OCI-LY3 (cell line): ENCODE data around the gene TUBGCP5.

ENCODE experiments used
- H2AFZ ChIP-seq: fragments of 200-600, 300-600 bp; shearing (Covaris generic); 2 replicates; pipeline ENCODE4 v1.6.0; 2014; ENCODE audit warnings: antibody characterized with exemption, low read depth, low read length
- H3K27ac ChIP-seq: fragments of 200-600, 300-600 bp; sonication (generic); 2 replicates; pipeline ENCODE4 v1.5.1; 2014; ENCODE audit warnings: mild to moderate bottlenecking, low read length, moderate library complexity, mixed read lengths
- H3K27me3 ChIP-seq: fragments of 200-600, 300-600 bp; sonication (generic); 2 replicates; pipeline ENCODE4 v1.6.1; 2014; ENCODE audit warnings: low read depth, low read length, mixed read lengths
- H3K36me3 ChIP-seq: fragments of 200-600, 300-600 bp; sonication (generic); replicated peaks from 2 replicates; pipeline ENCODE3; 2014; ENCODE audit warnings: low read depth, low read length, mixed read lengths
- H3K4me1 ChIP-seq: fragments of 300-600, 200-600 bp; sonication (generic); 2 replicates; pipeline ENCODE4 v1.6.1; 2014; ENCODE audit warnings: low read length, mixed read lengths
- H3K4me2 ChIP-seq: fragments of 200-600, 300-600 bp; sonication (generic); 2 replicates; pipeline ENCODE4 v1.6.1; 2014; ENCODE audit warnings: low read length, mixed read lengths
- H3K4me3 ChIP-seq: fragments of 300-600, 200-600 bp; sonication (generic); 2 replicates; pipeline ENCODE4 v1.5.1; 2014; ENCODE audit warnings: antibody characterized with exemption, mild to moderate bottlenecking, low read length, moderate library complexity
- H3K79me2 ChIP-seq: fragments of 300-600, 200-600 bp; shearing (Covaris generic); 2 replicates; pipeline ENCODE4 v1.6.1; 2014; ENCODE audit warnings: mild to moderate bottlenecking, low read length, mixed read lengths
- H3K9ac ChIP-seq: fragments of 300-600, 200-600 bp; shearing (Covaris generic); 2 replicates; pipeline ENCODE4 v1.6.0; 2014; ENCODE audit warnings: mild to moderate bottlenecking, low read length, moderate library complexity
- H3K9me3 ChIP-seq: fragments of 200-600, 300-600 bp; shearing (Covaris generic); 2 replicates; pipeline ENCODE4 v1.6.1; 2014; ENCODE audit warnings: low read length, mixed read lengths; ENCODE audit not compliant: insufficient read depth
- H4K20me1 ChIP-seq: fragments of 200-600, 300-600 bp; sonication (generic); 2 replicates; pipeline ENCODE4 v1.6.1; 2016; ENCODE audit warnings: low read length, mixed read lengths; ENCODE audit not compliant: insufficient read depth
- EZH2phosphoT487 ChIP-seq: fragments of 200-600 bp; shearing (Covaris generic); IDR thresholded peaks from 2 replicates; pipeline ENCODE4 v1.6.1; 2018; ENCODE audit warnings: antibody characterized with exemption, mixed run types, low read depth
- TF ChIP-seq, protein P1 (sequence below): fragments of 200-600, 300-600 bp; sonication (generic); IDR thresholded peaks from 2 replicates; pipeline ENCODE4 v1.5.1; 2014; ENCODE audit warnings: antibody characterized with exemption, low read length, low read depth

The TUBGCP5 gene

DNA sequence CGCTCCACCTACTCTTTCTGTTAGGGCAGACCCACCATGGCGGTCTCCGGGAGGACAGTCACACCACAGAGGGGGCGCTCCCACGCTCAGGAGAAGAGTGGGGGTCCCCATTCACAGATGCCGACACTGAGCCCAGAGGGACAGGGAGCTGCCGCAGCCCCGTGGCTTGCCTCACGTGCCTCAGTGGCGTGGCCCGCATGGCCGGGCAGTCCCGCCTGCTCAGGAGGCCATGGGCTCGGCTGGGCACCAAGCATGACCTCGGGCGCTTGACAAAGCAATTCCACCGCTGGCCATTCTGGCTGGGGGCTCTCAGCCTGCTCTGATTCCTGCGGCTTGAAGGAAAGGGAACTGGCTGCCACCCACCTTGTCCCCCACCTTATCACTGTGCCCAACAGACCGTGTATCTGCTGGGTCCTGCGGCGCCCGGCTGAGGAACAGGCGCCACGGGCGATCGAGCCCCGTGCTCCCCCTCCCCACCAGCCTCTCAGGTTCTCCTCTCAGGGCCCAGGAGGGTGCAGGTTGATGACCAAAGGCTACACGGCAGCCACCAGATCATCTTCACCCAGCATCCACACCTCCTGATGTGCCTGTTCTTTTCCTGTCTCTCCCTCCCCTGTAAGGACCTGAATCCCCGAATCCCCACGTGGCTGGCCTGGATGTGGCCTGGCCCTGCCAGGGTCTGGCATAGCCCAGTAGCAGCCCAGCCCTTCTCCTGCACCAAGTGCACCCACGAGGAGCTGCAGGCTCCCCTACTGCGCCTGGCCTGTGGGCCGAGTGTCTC lies 79.9 kb downstream of the TUBGCP5 start:
- TF ChIP-seq, protein P1, sequence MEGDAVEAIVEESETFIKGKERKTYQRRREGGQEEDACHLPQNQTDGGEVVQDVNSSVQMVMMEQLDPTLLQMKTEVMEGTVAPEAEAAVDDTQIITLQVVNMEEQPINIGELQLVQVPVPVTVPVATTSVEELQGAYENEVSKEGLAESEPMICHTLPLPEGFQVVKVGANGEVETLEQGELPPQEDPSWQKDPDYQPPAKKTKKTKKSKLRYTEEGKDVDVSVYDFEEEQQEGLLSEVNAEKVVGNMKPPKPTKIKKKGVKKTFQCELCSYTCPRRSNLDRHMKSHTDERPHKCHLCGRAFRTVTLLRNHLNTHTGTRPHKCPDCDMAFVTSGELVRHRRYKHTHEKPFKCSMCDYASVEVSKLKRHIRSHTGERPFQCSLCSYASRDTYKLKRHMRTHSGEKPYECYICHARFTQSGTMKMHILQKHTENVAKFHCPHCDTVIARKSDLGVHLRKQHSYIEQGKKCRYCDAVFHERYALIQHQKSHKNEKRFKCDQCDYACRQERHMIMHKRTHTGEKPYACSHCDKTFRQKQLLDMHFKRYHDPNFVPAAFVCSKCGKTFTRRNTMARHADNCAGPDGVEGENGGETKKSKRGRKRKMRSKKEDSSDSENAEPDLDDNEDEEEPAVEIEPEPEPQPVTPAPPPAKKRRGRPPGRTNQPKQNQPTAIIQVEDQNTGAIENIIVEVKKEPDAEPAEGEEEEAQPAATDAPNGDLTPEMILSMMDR, result no peak
- no peak for TF ChIP-seq EZH2phosphoT487
- Histone ChIP-seq H4K20me1 (peaks cover 7% of the 10 kb centered on the region; the same call in 1 of the 2 replicates), H3K9ac (no peak overlapping the region), H3K36me3 (no peaks in the 10 kb centered on the region), H3K79me2 (no peaks in the 10 kb centered on the region; the same call in 1 of the 2 replicates), H3K4me1 (peaks cover 5% of the 10 kb centered on the region; the same call in 1 of the 2 replicates), H3K27ac (no peak overlapping the region), H2AFZ (no peak overlapping the region), H3K9me3 (no peaks in the 10 kb centered on the region), H3K4me2 (no peak overlapping the region), H3K27me3 (no peaks in the 10 kb centered on the region), H3K4me3 (no peak overlapping the region)

GRCh38 chr15:22958487-22959280 lies 80.7 kb downstream of the TUBGCP5 start:
- Histone ChIP-seq H3K4me2 (no peak overlapping the region), H3K79me2 (no peaks in the 10 kb centered on the region), H3K27me3 (no peaks in the 10 kb centered on the region), H3K9ac (no peak overlapping the region), H3K36me3 (no peaks in the 10 kb centered on the region), H2AFZ (no peak overlapping the region), H3K4me1 (peaks cover 5% of the 10 kb centered on the region; the same call in 1 of the 2 replicates), H4K20me1 (peaks cover 7% of the 10 kb centered on the region; the same call in 1 of the 2 replicates), H3K9me3 (no peaks in the 10 kb centered on the region), H3K4me3 (no peak overlapping the region), H3K27ac (no peak overlapping the region)
- TF ChIP-seq EZH2phosphoT487, result no peak
- TF ChIP-seq, protein P1, result no peak

DNA sequence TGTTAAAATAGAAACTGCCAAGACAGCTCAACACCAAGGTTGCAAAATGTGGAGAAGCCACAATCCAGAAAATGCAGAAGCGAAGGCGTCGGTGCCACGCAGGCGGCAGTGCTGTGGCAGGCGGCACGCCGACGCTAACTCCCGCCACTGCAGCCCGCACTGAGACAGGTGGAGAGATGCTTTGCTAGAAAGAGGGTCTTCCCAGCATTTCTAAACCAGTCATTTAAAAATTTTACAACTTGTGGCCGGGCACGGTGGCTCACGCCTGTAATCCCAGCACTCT lies 82.5 kb downstream of the TUBGCP5 start:
- Histone ChIP-seq H3K4me2 (no peak overlapping the region), H3K4me1 (peaks cover 5% of the 10 kb centered on the region; the same call in 1 of the 2 replicates), H3K27me3 (no peaks in the 10 kb centered on the region), H3K4me3 (no peak overlapping the region), H3K27ac (no peak overlapping the region), H2AFZ (no peak overlapping the region), H3K9ac (no peak overlapping the region), H3K79me2 (no peaks in the 10 kb centered on the region), H4K20me1 (peaks cover 5% of the 10 kb centered on the region; the same call in 1 of the 2 replicates), H3K9me3 (no peaks in the 10 kb centered on the region), H3K36me3 (no peaks in the 10 kb centered on the region)
- TF ChIP-seq EZH2phosphoT487, result no peak
- TF ChIP-seq, protein P1, result no peak

- Histone ChIP-seq H3K9me3 (no peaks in the 10 kb centered on the region), H3K27me3 (no peaks in the 10 kb centered on the region), H3K36me3 (no peaks in the 10 kb centered on the region), H3K79me2 (no peaks in the 10 kb centered on the region), H3K27ac (no peak overlapping the region), H3K4me3 (no peak overlapping the region), H2AFZ (no peak overlapping the region), H3K4me2 (no peak overlapping the region), H4K20me1 (peaks cover 4% of the 10 kb centered on the region; the same call in 1 of the 2 replicates), H3K4me1 (peaks cover 5% of the 10 kb centered on the region; the same call in 1 of the 2 replicates), H3K9ac (no peak overlapping the region)
- TF ChIP-seq EZH2phosphoT487, result no peak
- TF ChIP-seq, protein P1, result no peak
Measured at GRCh38 chr15:22956257-22956977, 83.0 kb downstream of the TUBGCP5 start.
